Ectodermal cell (in vitro differentiated cells): ENCODE data around the gene JPT1.
A peak's percentile ranks its signal among the peaks of the same experiment; 100 is the strongest.
"Not testable (repeated sequence)": the region's sequence is repeated elsewhere in the genome, so short reads cannot be mapped to it uniquely, and the experiment has no call there.

Experiments
- H3K27ac ChIP-seq: 2 replicates; pipeline ENCODE4 v1.7.0; 2013; ENCODE audit warnings: mild to moderate bottlenecking, low read depth, low read length; ENCODE audit not compliant: insufficient read depth, poor library complexity, severe bottlenecking
- H3K27me3 ChIP-seq: 2 replicates; pipeline ENCODE4 v1.7.0; 2013; ENCODE audit warnings: mild to moderate bottlenecking, low read length; ENCODE audit not compliant: insufficient read depth, control insufficient read depth, poor library complexity, severe bottlenecking
- H3K36me3 ChIP-seq: one replicate; pipeline ENCODE4 v1.7.0; 2013; ENCODE audit warnings: low read length; ENCODE audit not compliant: control insufficient read depth, insufficient read depth
- H3K4me1 ChIP-seq: one replicate; pipeline ENCODE4 v1.7.0; 2013; ENCODE audit warnings: low read length; ENCODE audit not compliant: control insufficient read depth, insufficient read depth
- H3K4me3 ChIP-seq: 2 replicates; pipeline ENCODE4 v1.7.0; 2013; ENCODE audit warnings: low read depth, low read length, control low read depth; ENCODE audit not compliant: insufficient read depth
- H3K9me3 ChIP-seq: 2 replicates; pipeline ENCODE4 v1.7.0; 2013; ENCODE audit warnings: mild to moderate bottlenecking, low read length, moderate library complexity; ENCODE audit not compliant: control insufficient read depth
- WGBS, 2 experiments: methylation state at CpG; one replicate each; pipeline ENCODE4 v1.1.7; 2013; ENCODE audit warnings: missing lambda C conversion rate in 2 of 2; 5-methylcytosine and 5-hydroxymethylcytosine counted together

Gene JPT1

GRCh38 chr17:75181608-75182318 is 27.5 kb upstream of the JPT1 start:
- peak overlapping the region; percentile 94 for H3K27ac ChIP-seq
- peaks cover 11% of the 10 kb centered on the region for H3K36me3 ChIP-seq
- peak overlapping the region; percentile 73 for H3K4me3 ChIP-seq
- H3K4me1 ChIP-seq = no peaks in the 10 kb centered on the region
- H3K27me3 ChIP-seq = no peaks in the 10 kb centered on the region
- no peaks in the 10 kb centered on the region for H3K9me3 ChIP-seq
- 1% methylated on average over 34 of the region's 34 CpGs for WGBS, 2 experiments

DNA sequence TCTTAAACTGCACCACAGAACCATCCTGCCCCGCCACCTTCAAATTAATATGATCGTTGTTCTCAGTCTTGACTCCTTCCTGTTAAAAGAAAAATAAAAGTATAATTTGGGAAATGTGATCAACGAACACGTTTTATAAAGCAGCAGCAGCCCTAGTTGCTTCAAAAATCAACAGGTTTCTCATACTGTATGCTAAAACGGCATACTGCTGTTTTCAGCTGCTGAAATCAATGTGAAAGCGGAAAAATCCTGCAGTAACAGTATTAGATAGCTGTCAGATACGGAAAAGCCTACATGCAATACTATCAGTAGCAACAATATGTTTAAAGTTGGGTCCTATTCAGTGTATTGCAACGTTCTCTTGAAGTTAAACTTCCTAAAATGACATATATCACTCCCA is 26.8 kb upstream of the JPT1 start:
- Histone ChIP-seq H3K9me3 (no peaks in the 10 kb centered on the region), H3K4me3 (peak overlapping the region; percentile 73), H3K27ac (no peak overlapping the region), H3K27me3 (no peaks in the 10 kb centered on the region), H3K36me3 (peaks cover 18% of the 10 kb centered on the region), H3K4me1 (no peaks in the 10 kb centered on the region)
- 47 to 56% methylated on average over 5 to 8 of the region's 8 CpGs for WGBS, 2 experiments

GRCh38 chr17:75178453-75178852 is 24.1 kb upstream of the JPT1 start:
- WGBS, 2 experiments = 92% methylated on average over 6 of the region's 6 CpGs
- Histone ChIP-seq H3K27me3 (no peaks in the 10 kb centered on the region), H3K4me1 (no peaks in the 10 kb centered on the region), H3K4me3 (no peak overlapping the region), H3K27ac (no peak overlapping the region), H3K36me3 (peaks cover 41% of the 10 kb centered on the region), H3K9me3 (no peaks in the 10 kb centered on the region)

DNA sequence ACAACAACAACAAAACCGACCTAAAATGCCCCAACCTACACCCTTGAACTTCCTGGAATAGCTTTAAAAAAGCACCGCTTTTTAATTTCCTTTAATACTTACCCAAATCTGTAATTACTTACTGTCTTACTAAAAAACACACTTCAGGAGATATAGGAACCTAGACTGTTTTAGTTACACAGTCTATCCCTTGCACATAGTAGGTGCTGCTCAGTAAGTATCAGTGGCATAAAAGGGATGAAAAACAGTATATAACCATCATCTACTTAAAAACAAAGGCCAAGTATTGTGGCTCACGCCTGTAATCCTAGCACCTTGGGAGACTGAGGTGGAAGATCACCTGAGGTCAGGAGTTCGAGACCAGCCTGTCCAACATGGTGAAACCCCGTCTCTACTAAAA is 22.3 kb upstream of the JPT1 start:
- Histone ChIP-seq H3K36me3 (peaks cover 52% of the 10 kb centered on the region), H3K4me3 (no peak overlapping the region), H3K4me1 (no peaks in the 10 kb centered on the region), H3K27me3 (no peaks in the 10 kb centered on the region), H3K27ac (no peak overlapping the region), H3K9me3 (no peaks in the 10 kb centered on the region)
- 92 to 93% methylated on average over 5 of the region's 5 CpGs for WGBS, 2 experiments

DNA sequence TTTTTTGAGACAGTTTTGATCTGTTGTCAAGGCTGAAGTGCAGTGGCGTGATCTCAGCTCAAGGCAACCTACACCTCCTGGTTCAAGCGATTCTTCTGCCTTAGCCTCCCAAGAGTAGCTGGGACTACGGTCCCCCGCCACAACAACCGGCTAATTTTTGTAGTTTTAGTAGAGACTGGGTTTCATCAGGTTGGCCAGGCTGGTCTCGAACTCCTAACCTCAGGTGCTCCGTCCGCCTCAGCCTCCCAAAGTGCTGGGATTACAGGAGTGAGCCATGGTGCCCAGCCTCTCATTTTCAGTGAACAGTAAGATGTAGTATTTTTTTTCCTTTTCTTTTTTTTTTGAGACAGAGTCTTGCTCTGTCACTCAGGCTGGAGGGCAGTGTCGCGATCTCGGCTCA is 20.7 kb upstream of the JPT1 start:
- Histone ChIP-seq H3K27ac (no peak overlapping the region), H3K9me3 (no peaks in the 10 kb centered on the region), H3K27me3 (no peaks in the 10 kb centered on the region), H3K4me1 (no peaks in the 10 kb centered on the region), H3K4me3 (no peak overlapping the region), H3K36me3 (peaks cover 60% of the 10 kb centered on the region)
- 94 to 95% methylated on average over 11 of the region's 11 CpGs for WGBS, 2 experiments

GRCh38 chr17:75173526-75173925 is 19.2 kb upstream of the JPT1 start:
- Histone ChIP-seq H3K4me3 (no peak overlapping the region), H3K27me3 (no peaks in the 10 kb centered on the region), H3K9me3 (no peaks in the 10 kb centered on the region), H3K4me1 (no peaks in the 10 kb centered on the region), H3K27ac (no peak overlapping the region), H3K36me3 (peaks cover 54% of the 10 kb centered on the region)
- WGBS, 2 experiments = 90 to 96% methylated on average over 4 of the region's 4 CpGs

DNA sequence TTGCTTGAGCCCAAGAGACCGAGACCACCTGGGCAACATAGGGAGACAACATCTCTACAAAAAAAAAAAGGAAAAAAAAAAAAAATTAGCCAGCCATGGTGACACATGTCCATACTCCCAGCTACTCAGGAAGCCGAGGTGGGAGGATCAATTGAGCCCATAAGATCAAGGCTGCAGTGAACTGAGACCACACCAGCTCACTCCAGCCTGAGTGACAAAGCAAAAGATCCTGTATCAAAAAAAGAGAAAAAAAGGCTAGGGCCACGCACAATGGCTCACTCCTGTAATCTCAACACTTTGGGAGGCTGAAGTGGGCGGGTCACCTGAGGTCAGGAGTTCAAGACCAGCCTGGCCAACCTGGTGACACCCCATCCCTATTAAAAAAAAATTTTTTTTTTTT is 14.7 kb upstream of the JPT1 start:
- no peak overlapping the region for H3K4me3 ChIP-seq
- H3K27ac ChIP-seq = no peak overlapping the region
- H3K36me3 ChIP-seq = peaks cover 45% of the 10 kb centered on the region
- H3K4me1 ChIP-seq = no peaks in the 10 kb centered on the region
- no peaks in the 10 kb centered on the region for H3K27me3 ChIP-seq
- WGBS, 2 experiments = 92 to 93% methylated on average over 4 of the region's 4 CpGs
- H3K9me3 ChIP-seq = no peaks in the 10 kb centered on the region

DNA sequence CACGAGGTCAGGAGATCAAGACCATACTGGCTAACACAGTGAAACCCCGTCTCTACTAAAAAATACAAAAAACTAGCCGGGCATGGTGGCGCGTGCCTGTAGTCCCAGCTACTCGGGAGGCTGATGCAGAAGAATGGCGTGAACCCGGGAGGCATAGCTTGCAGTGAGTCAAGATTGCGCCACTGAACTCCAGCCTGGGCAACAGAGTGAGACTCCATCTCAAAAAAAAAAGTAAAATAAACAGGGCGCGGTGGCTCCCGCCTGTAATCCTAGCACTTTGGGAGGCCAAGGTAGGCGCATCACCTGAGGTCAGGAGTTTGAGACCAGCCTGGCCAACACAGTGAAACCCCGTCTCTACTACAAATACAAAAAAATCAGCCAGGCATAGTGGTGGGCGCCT is 10.3 kb upstream of the JPT1 start:
- H3K27me3 ChIP-seq, H3K27ac ChIP-seq, H3K4me3 ChIP-seq, H3K9me3 ChIP-seq, H3K4me1 ChIP-seq: not testable (repeated sequence)
- H3K36me3 ChIP-seq = peaks cover 16% of the 10 kb centered on the region
- 90 to 91% methylated on average over 15 of the region's 15 CpGs for WGBS, 2 experiments

GRCh38 chr17:75163074-75163473 is 8.8 kb upstream of the JPT1 start:
- Histone ChIP-seq H3K9me3 (no peaks in the 10 kb centered on the region), H3K27me3 (no peaks in the 10 kb centered on the region), H3K36me3 (peaks cover 16% of the 10 kb centered on the region), H3K4me3 (no peak overlapping the region), H3K4me1 (no peaks in the 10 kb centered on the region), H3K27ac (no peak overlapping the region)
- WGBS, 2 experiments = 93 to 97% methylated on average over 5 of the region's 5 CpGs

- H3K36me3 ChIP-seq = no peaks in the 10 kb centered on the region
- no peak overlapping the region for H3K4me3 ChIP-seq
- no peaks in the 10 kb centered on the region for H3K27me3 ChIP-seq
- WGBS, 2 experiments = 93 to 95% methylated on average over 5 of the region's 5 CpGs
- H3K4me1 ChIP-seq = no peaks in the 10 kb centered on the region
- no peaks in the 10 kb centered on the region for H3K9me3 ChIP-seq
- H3K27ac ChIP-seq = no peak overlapping the region
These were observed 5.9 kb upstream of the JPT1 start for GRCh38 chr17:75160211-75160610.
